NCI-H524 (cell line): ENCODE results near the gene UNC5A.

ENCODE experiments used
- DNase-seq, 2 experiments: peaks; one replicate each; lab custom pipeline; 2025; lab: John Stamatoyannopoulos, UW

Gene UNC5A

DNA sequence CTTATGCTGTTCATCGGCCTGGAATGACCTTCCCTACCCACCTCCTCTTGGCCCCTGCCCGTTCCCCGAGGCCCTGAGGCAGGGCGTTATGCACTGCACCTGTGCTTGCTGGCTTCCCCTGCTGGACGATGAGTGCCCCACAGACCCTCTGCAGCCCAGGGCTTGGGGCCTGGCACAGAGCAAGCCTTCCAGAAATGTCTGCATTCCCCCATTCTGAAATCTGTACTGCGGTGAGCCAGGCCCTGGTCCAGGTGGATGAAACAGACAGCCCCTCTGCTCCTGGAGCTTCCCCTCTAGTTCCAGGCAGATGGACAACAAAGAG is 35.0 kb downstream of the UNC5A start:
- DNase-seq = no peak

DNA sequence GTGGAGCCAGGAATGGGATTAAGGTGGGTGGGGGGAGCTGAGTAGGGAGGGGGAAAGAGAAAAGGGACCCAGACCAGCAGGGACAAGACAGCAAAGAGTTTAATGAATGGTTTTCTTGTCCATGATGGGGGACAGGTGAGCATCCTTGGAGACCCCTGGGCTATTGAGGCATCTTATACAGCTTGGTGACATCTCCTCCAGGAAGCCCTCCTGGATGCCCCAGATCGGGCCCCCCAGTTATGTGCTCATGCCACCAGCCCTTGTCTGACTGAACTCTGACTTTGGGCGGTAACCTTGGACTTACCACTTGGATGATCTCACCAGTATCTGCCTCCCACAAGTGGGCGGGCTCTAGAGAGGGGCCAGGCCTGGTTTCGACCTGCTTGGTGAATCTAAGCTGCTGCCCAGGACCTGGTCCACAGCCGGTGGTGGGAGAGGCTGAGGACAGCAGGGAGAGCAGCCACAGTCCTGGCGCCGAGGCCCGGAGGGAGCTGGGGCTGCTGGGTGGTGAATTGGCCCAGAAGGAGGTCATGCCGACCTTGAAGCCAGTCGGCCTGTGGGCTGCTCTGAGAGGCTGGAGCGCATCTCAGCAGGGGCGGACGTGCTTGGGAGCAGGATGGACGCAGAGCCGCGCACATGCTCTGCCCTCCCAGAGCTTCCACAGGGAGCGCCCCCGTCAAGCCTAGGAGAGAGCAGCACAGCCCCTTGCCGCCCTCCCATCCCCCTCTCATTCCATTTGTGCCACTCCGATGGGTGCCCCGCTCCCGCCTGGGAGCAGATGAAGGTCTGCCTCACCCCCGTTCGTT is 36.2 kb downstream of the UNC5A start:
- no peak for DNase-seq

DNA sequence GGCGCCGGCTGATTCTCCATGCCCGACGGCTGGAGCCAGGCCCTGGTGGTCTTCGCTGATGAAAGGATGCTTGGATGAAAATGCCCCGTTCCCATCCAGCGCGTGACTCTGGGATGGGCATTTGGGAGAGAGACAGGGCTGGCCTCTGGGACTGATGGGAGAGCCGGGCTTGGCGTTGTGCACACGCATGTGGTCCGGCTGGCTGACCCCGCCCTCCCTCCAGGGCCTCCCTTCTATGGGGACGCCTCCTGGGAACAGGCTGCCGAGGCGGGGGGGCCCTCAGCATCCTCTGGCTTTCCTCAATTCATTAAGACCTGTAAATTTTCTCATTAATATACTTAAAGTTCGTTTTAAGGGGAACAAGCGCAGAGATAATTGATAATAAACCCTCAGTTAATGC is 36.8 kb downstream of the UNC5A start:
- DNase-seq = no peak

DNA sequence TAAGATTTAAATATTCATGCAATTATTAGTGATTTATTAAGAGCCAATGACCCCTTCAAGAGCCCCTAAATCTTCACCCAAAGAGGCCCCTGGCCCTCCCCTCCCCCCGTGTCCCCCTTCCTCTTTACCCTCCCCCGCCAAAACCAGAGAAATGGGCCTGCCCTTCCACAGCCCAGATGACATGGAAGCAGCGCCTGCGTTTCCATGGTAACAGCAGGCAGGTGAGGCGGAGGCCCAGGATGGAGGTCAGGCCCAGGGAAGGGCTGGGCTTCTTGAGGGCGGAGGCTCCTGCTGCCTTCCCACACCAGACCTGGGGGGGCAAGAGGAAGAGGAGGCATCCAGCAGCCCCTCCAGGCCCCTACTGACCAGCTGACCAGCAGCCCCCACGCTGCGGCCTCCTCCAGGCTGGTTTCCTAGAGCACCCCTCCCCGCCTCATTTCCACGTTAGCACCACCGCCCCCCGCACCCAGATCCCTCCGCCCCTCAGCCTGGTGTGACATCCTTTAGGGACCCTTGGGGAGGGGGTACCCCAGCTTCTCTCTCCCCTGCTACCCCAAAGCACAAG is 37.4 kb downstream of the UNC5A start:
- DNase-seq = no peak

DNA sequence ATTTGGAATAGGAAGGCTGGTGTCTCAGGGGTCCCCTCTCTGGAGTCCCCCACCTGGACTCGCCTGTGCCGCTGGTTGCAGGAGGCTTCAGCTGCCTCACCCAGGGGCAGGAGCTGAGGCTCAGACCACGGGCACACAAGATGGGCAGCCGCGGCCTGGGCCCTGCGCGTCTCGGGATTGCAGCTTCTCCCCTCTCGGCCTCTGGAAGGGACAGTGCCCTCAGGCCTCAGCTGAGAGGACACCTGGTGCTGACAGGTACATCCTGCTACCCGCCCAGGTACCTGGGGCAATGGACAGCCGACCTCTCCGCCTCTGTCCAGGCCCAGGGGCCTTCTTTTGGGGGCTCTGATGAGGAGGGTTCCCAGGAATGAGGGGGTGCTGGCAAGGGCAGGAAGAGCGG is 38.3 kb downstream of the UNC5A start:
- no peak for DNase-seq

DNA sequence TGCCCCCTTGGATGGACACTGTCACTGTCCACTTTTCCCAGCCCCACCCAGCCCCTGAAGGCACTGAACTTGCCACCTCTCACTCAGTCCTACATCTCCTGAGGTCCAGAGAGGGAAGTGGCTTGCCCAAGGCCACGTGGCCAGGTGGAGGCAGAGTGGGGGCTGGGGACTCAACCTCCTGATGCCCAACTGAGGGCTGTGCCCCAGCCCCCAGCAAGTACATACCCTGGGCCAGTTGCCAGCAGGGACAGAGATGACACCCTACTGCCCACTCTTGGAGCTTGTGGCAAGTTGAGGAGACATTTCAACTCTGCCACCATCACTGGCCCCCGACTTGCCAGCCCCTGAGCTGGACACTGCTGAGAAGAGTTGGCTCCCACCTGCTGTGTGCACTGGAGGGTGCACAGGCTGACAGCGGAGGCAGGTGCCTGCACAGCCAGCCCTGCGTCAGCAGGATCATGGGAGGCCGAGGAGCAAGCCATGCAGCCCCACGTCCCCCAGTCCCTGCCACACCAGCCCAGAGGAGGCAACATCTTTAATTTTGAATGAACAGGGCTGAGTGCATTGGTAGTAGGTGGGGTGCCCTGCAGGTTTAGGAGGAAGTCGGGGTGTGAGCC is 39.4 kb downstream of the UNC5A start:
- DNase-seq = no peak

DNA sequence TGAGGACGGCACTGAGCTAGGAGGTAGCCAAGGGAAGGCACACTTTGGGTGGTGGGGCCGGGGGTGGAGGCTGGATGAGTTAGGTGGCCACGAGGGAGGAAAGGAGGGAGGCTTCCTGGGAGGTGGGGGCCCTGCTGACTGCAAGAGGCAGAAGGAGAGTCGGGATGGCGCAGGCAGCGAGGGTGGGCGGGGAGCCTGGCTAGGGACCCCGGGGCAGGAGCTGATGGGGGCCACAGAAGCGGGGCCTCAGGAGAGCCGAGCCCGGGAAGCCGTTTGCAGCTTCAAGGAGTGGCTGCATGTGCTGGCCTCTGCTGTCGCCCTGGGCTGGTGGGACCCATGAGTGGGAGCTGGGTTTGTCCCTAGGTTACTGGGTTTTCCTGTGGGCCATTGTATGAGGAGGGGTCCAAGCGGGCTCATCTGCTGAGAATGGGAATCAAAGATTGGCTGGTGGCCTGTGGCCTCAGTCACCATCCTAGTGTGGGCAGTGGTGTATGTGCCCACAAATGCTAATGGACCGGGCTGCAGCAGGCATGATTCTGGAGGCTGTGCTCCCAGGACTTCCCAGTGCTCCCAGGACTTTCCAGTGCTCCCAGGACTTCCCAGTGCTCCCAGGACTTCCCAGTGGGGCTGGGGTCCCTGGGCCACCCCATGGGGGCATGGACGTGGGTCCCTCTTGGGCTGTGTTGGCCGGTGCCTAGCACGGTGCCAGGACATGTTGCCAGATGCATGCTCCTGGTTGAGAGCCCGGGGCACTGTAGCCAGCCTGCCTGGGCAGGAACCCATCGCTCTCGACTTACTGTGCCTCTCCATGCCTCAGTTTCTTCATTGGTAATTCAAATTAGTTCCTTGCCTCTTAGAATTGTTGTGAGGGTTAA is 40.2 kb downstream of the UNC5A start:
- DNase-seq = no peak

DNA sequence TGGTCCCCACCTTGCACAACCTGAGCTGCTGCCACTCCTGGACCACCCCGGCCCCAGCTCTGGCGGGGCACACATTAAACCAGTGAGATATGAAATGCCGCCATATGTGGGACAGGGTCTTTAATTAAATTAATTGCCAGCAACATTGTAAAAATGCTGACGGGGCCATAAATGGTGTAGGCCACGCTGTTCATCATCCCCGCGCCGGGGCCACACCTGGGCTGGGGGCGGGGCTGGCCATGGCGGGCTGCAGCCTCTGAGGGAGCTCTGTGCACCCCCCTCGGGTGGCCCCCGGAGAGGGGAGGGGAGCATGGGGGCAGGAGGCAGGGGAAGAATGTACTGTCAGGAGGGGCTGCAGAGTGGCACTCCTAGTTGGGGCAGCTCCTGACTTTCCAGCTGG is 41.0 kb downstream of the UNC5A start:
- no peak for DNase-seq

DNA sequence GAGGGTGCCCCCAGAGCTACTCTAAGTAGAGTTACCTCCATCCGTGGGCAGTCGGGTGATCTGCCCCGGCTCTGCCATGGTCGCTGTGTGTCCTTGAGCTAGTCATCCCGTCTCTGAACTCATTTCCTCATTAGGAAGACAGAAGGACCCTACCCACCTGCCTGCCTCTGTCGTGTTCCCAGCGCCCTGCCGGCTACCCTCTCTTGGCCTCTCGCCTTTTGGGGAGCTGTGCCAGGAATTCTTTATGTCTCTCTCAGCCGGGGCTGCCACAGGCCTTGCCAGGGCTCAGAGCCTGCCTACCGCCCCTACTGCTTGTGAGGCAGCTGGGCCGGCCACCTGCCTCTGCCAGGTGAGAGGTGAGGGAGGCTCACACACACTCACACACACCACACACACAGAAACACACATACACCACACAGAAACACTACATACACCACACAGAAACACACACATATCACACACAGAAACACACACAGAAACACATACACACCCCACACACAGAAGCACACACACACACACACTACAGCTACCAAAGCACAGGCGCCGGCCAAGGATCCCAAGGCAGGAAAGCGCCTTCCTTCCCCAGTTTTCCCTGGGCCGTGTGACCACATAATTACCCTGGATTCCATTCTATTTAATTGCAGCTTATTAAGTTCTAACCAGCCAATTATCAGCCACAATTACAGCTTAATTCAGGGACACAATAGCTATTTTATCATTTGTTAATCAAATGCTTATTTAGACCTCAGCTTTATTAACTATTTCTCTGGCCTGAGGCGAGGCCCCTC is 41.7 kb downstream of the UNC5A start:
- DNase-seq = no peak

DNA sequence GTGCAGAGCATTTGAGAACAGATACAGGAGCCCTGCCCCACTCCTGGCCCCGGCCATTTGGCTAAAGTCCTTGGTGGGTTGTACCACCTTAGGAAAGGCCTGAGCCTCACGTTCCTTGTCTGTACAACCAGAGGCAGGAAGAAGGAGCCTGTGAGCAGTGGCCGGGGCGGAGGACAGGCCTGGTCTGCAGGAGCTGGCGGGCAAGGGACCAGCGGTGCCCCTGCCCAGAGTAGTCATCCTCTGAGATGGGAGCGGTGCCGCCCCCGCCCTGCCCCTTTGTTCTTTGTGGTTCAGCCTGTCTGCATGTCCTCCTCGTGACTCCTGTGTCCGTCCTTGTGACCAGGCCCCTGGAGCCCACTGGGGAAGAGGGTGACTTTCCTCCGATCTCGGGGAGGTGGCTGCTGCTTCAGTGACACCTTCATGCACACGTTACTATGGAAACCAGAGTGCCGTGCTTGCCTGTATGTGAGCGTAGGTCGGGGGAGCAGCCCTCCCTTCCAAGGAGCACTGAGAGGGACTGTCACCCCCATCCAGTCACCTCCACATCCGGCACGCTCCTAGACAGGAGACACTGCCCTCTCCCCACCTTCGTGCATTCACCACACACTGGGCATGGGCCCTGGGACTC is 42.9 kb downstream of the UNC5A start:
- DNase-seq = no peak

DNA sequence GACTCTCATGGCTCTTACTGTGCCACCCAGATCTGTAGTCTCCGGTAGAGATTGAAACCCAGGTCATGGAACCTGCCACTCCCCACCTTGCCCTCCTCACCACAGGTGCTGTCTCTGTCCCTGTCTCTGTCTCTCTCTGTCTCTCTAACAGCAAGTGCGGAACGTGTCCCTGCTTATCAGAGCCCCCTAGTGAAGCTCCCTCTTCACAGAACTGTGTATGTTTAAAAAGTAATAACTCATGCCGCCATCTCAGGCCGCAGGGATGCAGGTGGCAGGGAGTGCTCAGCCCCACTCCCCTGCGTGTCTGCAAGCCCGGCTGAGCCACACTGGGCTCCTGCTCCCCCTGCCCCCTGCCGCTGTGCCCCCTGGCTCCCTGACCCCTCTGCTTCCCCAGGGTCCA is 43.8 kb downstream of the UNC5A start:
- DNase-seq = no peak

DNA sequence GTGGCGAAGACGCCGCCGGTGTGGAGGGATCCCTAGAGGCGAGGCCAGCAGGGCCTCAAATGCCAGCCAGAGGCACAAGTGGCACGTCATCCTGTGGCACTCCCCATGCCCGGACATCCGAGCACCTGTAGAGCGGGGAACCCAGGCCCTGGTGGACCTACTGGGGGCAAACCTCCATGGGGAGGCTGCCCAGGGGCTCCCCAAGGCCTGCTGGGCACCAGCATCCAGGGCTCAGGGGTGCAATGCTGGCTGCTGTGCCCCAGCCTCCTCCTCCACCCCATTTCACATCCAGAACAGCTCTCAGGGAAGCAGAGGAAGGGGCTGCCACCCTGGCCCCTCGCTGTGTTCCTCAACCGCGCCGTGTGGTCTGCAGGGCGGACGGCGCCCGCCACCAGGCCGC is 45.2 kb downstream of the UNC5A start:
- no peak for DNase-seq

DNA sequence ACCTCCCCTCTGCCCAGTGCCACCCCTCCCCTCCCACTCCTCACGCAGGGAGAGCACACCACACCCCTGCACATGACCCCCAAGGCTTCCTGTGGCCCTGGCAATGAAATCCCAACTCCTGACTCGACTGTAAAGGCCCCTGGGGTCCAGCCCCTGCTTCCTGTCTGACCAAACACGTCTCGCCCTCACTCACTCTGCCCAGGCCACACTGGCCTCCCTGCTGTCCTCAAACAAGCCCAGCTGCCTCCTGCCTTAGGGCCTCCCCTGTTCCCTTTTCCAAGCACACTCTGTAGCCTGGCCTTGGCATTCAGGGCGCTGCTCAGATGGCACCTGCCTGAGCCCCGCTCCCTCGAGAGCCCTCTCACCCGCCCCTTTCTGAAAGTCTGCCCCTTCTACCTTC is 46.4 kb downstream of the UNC5A start:
- no peak for DNase-seq

DNA sequence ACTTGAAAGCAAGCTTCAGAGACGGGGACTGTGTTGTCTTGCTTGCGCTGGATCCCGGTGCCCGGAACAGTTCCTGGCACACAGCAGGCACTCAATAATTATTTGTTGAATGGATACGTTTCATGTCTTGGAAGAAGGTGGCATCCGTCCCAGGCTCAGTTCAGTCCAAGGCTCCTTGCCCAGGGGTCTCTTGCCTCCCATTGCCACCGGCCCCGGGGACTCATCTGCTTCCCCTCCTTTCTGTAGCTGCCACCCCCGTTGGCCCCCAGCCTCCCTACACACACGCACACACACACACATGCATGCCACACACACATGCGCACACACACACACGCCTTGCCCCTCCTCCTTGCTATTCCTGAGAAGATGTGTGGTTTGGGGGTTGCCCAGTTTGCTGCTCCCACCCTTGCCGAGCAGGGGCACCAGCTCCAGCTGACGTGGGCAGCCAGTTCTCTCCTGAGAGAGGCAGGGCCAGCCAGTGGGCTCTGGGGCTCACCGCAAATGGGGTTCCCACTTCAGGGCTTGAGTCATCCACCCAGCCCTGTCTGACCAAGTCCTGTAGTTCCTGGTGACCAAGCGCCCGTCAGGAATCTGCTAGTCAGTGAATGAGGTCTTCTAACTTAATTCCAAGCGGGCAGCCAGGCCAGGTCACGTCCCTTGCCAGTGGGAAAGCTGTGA is 47.0 kb downstream of the UNC5A start:
- no peak for DNase-seq

DNA sequence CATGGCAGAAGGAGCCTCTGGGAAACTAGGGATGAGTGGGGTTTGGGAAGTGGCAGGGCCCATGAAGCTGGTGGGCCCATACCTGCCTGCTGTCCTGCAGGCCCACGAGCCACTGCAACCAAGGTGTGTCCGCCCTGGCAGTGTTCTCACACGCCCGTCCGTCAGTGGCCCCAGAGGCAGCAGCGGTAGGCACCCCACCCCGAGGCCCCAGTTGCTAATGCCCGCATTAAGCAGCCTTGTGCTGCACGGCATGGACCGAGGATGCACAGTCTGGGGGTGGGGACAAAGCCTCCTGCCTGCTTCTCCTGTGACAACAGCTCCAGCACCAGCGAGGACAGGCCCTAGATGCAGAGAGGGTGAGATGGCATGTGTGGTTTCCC is 47.5 kb downstream of the UNC5A start:
- DNase-seq = no peak

DNA sequence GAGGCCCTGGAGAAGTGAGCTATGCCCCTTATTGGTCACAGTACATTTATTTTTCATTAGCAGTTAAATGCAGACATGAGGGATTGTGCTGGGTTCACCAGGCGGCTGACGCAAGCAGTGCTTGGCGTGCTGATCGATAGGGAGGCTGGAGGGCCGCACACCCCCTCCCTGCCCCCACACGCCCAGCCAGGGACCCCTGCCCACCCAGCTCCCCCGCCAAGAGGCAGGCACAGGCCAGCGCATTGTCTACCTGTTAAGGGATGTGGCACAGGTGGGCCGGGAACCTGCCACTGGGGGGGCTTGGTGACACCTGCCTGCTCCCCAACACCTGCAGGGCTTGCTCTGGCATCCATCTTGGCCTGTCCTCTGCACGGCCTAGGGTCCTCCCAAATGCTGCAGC is 49.6 kb downstream of the UNC5A start:
- DNase-seq = no peak

DNA sequence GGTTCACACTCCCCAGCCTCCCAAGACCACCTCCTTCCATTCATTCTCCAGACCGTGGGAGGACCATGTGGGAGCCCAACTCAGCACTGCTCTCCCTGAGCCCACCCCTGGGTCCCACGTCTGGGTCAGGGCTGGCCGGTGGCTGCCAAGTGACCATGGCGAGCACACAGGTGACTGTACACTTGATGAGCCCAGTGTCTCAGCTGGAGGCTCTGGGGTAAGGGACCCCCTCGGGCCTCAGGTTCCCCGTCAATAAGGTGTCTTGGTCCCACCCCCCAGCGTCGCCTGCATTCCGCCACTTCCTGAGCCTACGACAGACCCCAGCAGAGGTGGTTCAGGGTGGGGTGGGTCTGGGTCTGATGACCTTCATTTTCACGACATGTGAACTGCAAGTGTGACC is 50.0 kb downstream of the UNC5A start:
- DNase-seq = no peak

DNA sequence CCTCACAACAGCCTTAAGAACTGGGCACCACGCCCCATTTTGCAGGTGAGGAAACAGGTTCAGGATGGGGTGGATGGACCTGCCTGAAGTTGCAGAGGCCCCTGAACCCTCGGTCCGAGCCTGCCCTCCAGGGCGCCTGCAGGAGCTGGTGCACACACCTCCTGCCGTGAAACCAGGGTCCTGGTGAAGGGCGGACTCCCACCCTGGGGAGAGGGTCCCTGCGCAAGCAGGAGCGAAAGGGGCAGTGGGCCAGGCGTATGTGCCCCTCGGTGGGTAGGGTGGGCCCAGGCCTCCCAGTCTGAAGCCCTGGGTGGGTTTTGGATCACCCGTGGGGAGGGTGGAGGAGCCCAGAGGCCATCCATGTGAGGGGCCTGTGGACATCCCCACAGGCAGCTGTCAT is 50.9 kb downstream of the UNC5A start:
- no peak for DNase-seq

DNA sequence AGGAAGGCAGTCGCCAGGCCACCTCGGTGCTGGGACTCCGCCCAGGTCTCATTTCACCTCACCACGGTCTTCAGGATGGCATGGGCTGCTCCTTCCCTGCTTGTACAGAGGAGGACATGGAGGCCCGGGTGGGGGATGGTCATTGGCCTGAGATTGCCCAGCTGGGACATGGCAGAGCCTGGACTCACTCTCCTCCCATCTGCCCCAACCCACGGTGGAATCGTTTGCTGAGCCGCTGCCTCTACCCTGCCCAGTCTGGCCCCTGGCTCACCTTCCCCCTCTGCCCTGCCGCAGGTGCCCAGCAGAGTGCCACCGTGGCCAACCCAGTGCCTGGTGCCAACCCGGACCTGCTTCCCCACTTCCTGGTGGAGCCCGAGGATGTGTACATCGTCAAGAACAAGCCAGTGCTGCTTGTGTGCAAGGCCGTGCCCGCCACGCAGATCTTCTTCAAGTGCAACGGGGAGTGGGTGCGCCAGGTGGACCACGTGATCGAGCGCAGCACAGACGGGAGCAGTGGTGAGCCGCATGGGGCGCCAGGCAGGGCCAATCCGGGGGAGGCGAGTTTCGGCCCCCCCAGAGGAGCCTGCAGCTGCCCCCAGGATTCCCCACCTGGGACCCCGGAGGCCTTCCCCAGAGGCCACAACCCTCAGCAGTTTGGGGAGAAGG is 52.1 kb downstream of the UNC5A start:
- DNase-seq = no peak

DNA sequence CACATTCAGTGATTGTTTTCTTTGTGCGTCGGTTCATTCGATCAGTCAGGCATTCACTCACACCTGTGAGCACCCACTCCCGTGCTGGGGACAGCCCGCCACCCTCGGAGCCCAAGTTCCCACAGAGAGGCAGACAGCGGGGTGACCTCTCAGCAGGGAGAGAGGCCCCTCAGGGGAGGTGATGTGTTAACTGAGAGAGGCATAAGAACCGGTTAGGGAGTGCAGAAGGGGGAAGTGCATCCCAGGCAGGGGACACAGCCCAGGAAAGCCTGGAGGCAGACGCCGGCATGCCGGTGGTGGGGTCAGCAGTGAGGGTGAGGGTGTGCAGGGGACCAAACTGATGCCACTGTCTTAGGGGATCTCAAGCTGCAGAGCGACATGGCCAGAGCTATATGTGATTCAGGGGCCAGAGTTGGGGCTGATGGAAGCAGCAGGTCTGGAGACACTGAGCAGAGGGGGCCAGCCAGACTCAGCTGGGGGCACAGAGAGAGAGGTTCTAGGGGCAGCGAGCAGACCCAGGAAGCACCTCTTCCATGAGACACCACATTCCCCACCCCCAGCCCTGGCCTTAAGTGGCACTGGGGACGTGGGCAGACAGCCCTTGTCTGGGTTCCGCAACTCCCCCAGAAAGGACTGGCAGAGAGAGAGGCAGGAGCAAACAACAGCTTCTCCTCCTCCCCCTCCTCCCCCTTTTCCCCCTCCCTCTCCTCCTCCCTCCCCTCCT is 52.8 kb downstream of the UNC5A start:
- DNase-seq = no peak
